WTC11 (cell line): Measurements from ENCODE around the gene CDK3. TPM values are rescaled to one million over a fixed set of nuclear protein-coding genes. Genes with fewer than 3 reads are reported as not detected.

Experiments
- ATAC-seq: fragments of 200-7000 bp; cut with Tn5 transposase; 2 replicates; pipeline ENCODE4 v1.10.0; 2021; ENCODE audit warnings: mild to moderate bottlenecking, moderate library complexity
- CTCF ChIA-PET: fragments of 300-600 bp; sonication (Branson Sonifier 250); formaldehyde crosslinking; loops from one replicate; lab custom pipeline; 2021; ENCODE audit warnings: antibody characterized with exemption; lab: Charles Lee
- POLR2A ChIA-PET: fragments of 350-600 bp; sonication (Branson Sonifier 250); formaldehyde crosslinking; loops from one replicate; lab custom pipeline; 2021; ENCODE audit warnings: antibody characterized with exemption; lab: Charles Lee
- DNase-seq: peaks from one replicate; pipeline ENCODE4 v3.0.0; 2021; ENCODE audit warnings: low spot score
- H3K27ac Mint-ChIP-seq: 2 replicates; pipeline ENCODE4 v1.8.0; 2021; ENCODE audit warnings: mixed read lengths
- H3K27me3 Mint-ChIP-seq: 2 replicates; pipeline ENCODE4 v1.8.0; 2021; ENCODE audit warnings: low read depth, mild to moderate bottlenecking, moderate library complexity, mixed read lengths
- H3K36me3 Mint-ChIP-seq: 2 replicates; pipeline ENCODE4 v1.8.0; 2021; ENCODE audit warnings: mixed read lengths
- H3K4me1 Mint-ChIP-seq: 2 replicates; pipeline ENCODE4 v1.8.0; 2022; ENCODE audit warnings: mixed read lengths
- H3K4me3 Mint-ChIP-seq: 2 replicates; pipeline ENCODE4 v1.8.0; 2021; ENCODE audit warnings: mild to moderate bottlenecking, moderate library complexity, mixed read lengths
- H3K9me3 Mint-ChIP-seq: 2 replicates; pipeline ENCODE4 v1.8.0; 2021; ENCODE audit warnings: mixed read lengths
- AR ChIP-seq: fragments of 250-450 bp; sonication (Bioruptor Pico); IDR thresholded peaks from 2 replicates; pipeline ENCODE4 v1.9.0; 2021; ENCODE audit warnings: mild to moderate bottlenecking
- E2F5 ChIP-seq: sonication (generic); formaldehyde crosslinking; IDR thresholded peaks from 2 replicates; pipeline ENCODE4 v1.8.1; 2022; ENCODE audit warnings: mild to moderate bottlenecking, moderate library complexity, missing genetic modification reagents
- FOXP1 ChIP-seq: sonication (generic); formaldehyde crosslinking; IDR thresholded peaks from 2 replicates; pipeline ENCODE4 v1.8.0; 2022; ENCODE audit warnings: missing genetic modification reagents, mild to moderate bottlenecking, moderate library complexity, borderline replicate concordance
- GRHL2 ChIP-seq: fragments of 250-450 bp; sonication (Bioruptor Pico); IDR thresholded peaks from 2 replicates; pipeline ENCODE4 v1.8.0; 2022; ENCODE audit warnings: mild to moderate bottlenecking, moderate library complexity; ENCODE audit not compliant: insufficient replicate concordance, severe bottlenecking
- IRF2 ChIP-seq: sonication (generic); formaldehyde crosslinking; IDR thresholded peaks from 2 replicates; pipeline ENCODE4 v1.8.0; 2022; ENCODE audit warnings: low read depth, missing genetic modification reagents, borderline replicate concordance
- KAT7 ChIP-seq: sonication (generic); formaldehyde crosslinking; IDR thresholded peaks from 2 replicates; pipeline ENCODE4 v1.8.1; 2023; ENCODE audit warnings: missing genetic modification reagents, mild to moderate bottlenecking, borderline replicate concordance
- MYBL2 ChIP-seq: sonication (generic); formaldehyde crosslinking; IDR thresholded peaks from 2 replicates; pipeline ENCODE4 v1.8.1; 2023; ENCODE audit warnings: mild to moderate bottlenecking, moderate library complexity, missing genetic modification reagents
- NFYB ChIP-seq: sonication (generic); formaldehyde crosslinking; conservative IDR thresholded peaks from 2 replicates; pipeline ENCODE4 v1.8.0; 2022; ENCODE audit warnings: low read depth, missing genetic modification reagents
- NR2C2 ChIP-seq: sonication (generic); formaldehyde crosslinking; IDR thresholded peaks from 2 replicates; pipeline ENCODE4 v1.8.0; 2022; ENCODE audit warnings: mild to moderate bottlenecking, missing genetic modification reagents
- NR3C1 ChIP-seq: sonication (generic); formaldehyde crosslinking; conservative IDR thresholded peaks from 2 replicates; pipeline ENCODE4 v1.8.1; 2023; ENCODE audit warnings: low read depth, mild to moderate bottlenecking, missing genetic modification reagents
- PRDM15 ChIP-seq: sonication (generic); formaldehyde crosslinking; IDR thresholded peaks from 2 replicates; pipeline ENCODE4 v1.8.0; 2022; ENCODE audit warnings: missing genetic modification reagents
- PRRX2 ChIP-seq: fragments of 250-450 bp; sonication (Bioruptor Pico); IDR thresholded peaks from 2 replicates; pipeline ENCODE4 v1.8.0; 2021; ENCODE audit warnings: mild to moderate bottlenecking
- RORB ChIP-seq: fragments of 250-450 bp; sonication (Bioruptor Pico); IDR thresholded peaks from 2 replicates; pipeline ENCODE4 v1.9.0; 2021; ENCODE audit warnings: mild to moderate bottlenecking
- SMAD4 ChIP-seq: sonication (generic); formaldehyde crosslinking; IDR thresholded peaks from 2 replicates; pipeline ENCODE4 v1.8.0; 2022; ENCODE audit warnings: mild to moderate bottlenecking, missing genetic modification reagents
- SOX15 ChIP-seq: fragments of 250-450 bp; sonication (Bioruptor Pico); IDR thresholded peaks from 2 replicates; pipeline ENCODE4 v1.9.0; 2021; ENCODE audit warnings: mild to moderate bottlenecking
- TEAD1 ChIP-seq: sonication (generic); formaldehyde crosslinking; IDR thresholded peaks from 2 replicates; pipeline ENCODE4 v1.8.0; 2022; ENCODE audit warnings: mild to moderate bottlenecking, missing genetic modification reagents
- USF1 ChIP-seq: sonication (generic); formaldehyde crosslinking; IDR thresholded peaks from 2 replicates; pipeline ENCODE4 v1.8.0; 2022; ENCODE audit warnings: mild to moderate bottlenecking, missing genetic modification reagents
- USF2 ChIP-seq: sonication (generic); formaldehyde crosslinking; IDR thresholded peaks from 2 replicates; pipeline ENCODE4 v1.8.1; 2023; ENCODE audit warnings: mild to moderate bottlenecking, missing genetic modification reagents, moderate library complexity
- ZBTB43 ChIP-seq: sonication (generic); formaldehyde crosslinking; IDR thresholded peaks from 2 replicates; pipeline ENCODE4 v1.8.1; 2023; ENCODE audit warnings: mild to moderate bottlenecking, missing genetic modification reagents
- ZNF512 ChIP-seq: sonication (generic); formaldehyde crosslinking; IDR thresholded peaks from 2 replicates; pipeline ENCODE4 v1.8.1; 2022; ENCODE audit warnings: missing genetic modification reagents, borderline replicate concordance
- ZNF671 ChIP-seq: fragments of 250-450 bp; sonication (Bioruptor Pico); IDR thresholded peaks from 2 replicates; pipeline ENCODE4 v1.8.0; 2021; ENCODE audit warnings: mild to moderate bottlenecking
- total RNA-seq: library from RNA; stranded (reverse); gene quantifications from 3 replicates; pipeline ENCODE4 v1.2.3, GENCODE V29; 2021

CDK3 gene
- total RNA-seq, 1 experiment from 2014 or later = 9.5 TPM

GRCh38 chr17:76017481-76018339, 17.1 kb downstream of the CDK3 start (continued):
- TF ChIP-seq PRDM15 = no peak
- TF ChIP-seq GRHL2 (CRISPR knock-in tag) = no peak
- TF ChIP-seq MYBL2 (CRISPR knock-in tag) = no peak
- TF ChIP-seq NFYB (CRISPR knock-in tag) = no peak

GRCh38 chr17:76018340-76018680, 17.7 kb downstream of the CDK3 start:
- Mint-ChIP-seq H3K27me3 (no peaks in the 10 kb centered on the region), H3K27ac (no peak overlapping the region), H3K4me3 (no peak overlapping the region), H3K4me1 (0 out of 2 replicates have a peak, but pooled peaks cover 2% of the 10 kb centered on the region), H3K9me3 (no peaks in the 10 kb centered on the region), H3K36me3 (no peaks in the 10 kb centered on the region)
- ChIA-PET CTCF (interaction anchor here (1.0 to 5.8 kb wide), 3 partner anchors 14 to 261 kb away, joined by 3 to 72 read pairs (median 6); no protein-coding TSS in a partner anchor), POLR2A (no interaction called here)
- DNase-seq (no peak), ATAC-seq (no peak)
- TF ChIP-seq NR2C2 (CRISPR knock-in tag) (no peak), ZNF671 (CRISPR knock-in tag) (no peak), RORB (no peak), ZBTB43 (no peak), NR3C1 (CRISPR knock-in tag) (no peak), TEAD1 (no peak), MYBL2 (CRISPR knock-in tag) (no peak), KAT7 (CRISPR knock-in tag) (no peak)

- H3K9me3 Mint-ChIP-seq = no peaks in the 10 kb centered on the region
- ATAC-seq (no peak), DNase-seq (no peak)
- 0 out of 2 replicates have a peak, but pooled peaks cover 2% of the 10 kb centered on the region for H3K4me1 Mint-ChIP-seq
- H3K27ac Mint-ChIP-seq = no peak overlapping the region
- POLR2A ChIA-PET = no interaction called here
- H3K27me3 Mint-ChIP-seq = no peaks in the 10 kb centered on the region
- H3K36me3 Mint-ChIP-seq = no peaks in the 10 kb centered on the region
- CTCF ChIA-PET = interaction anchor here (0.6 to 5.8 kb wide), 8 partner anchors 10 to 379 kb away, joined by 3 to 72 read pairs (median 5); partner anchors contain the start of gene CDK3
- no peak overlapping the region for H3K4me3 Mint-ChIP-seq
- TF ChIP-seq E2F5 (no peak), USF2 (CRISPR knock-in tag) (no peak), PRRX2 (CRISPR knock-in tag) (no peak), SMAD4 (CRISPR knock-in tag) (no peak), SOX15 (CRISPR knock-in tag) (no peak), ZNF512 (CRISPR knock-in tag) (no peak), FOXP1 (CRISPR knock-in tag) (no peak), IRF2 (CRISPR knock-in tag) (no peak), AR (no peak), USF1 (CRISPR knock-in tag) (no peak)
These were observed 18.1 kb downstream of the CDK3 start for GRCh38 chr17:76018801-76019200.
